NCI-H2029 (cell line): ENCODE results near the gene NUP93.
"Not testable (repeated sequence)": the region's sequence is repeated elsewhere in the genome, so short reads cannot be mapped to it uniquely, and the experiment has no call there.

Source experiments
- DNase-seq: peaks from one replicate; lab custom pipeline; 2025; lab: John Stamatoyannopoulos, UW

The NUP93 gene

GRCh38 chr16:56779906-56780305 is 50.0 kb downstream of the NUP93 start:
- no peak for DNase-seq

- DNase-seq, result no peak
These were observed 50.7 kb downstream of the NUP93 start for GRCh38 chr16:56780646-56781045.

DNA sequence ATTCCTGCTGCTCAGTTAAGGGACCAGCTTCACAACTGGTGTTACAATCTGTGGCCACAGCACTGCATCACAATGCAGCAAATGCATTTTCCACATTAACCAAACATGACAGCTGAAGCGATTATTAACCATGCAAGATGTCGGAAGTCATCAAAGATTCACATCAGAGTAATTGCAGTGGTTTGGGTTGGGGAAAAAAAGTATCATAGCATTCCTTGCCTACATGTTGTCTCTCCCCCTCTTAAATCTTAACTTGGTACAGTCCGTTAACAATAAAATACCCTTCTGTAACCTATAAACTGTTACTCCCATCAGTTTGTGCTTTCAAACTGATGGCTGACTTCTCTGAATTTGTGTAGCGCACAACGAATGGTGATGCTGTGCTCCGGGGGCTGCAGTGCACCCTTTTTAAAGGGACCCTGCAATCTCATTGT is 51.6 kb downstream of the NUP93 start:
- no peak for DNase-seq

DNA sequence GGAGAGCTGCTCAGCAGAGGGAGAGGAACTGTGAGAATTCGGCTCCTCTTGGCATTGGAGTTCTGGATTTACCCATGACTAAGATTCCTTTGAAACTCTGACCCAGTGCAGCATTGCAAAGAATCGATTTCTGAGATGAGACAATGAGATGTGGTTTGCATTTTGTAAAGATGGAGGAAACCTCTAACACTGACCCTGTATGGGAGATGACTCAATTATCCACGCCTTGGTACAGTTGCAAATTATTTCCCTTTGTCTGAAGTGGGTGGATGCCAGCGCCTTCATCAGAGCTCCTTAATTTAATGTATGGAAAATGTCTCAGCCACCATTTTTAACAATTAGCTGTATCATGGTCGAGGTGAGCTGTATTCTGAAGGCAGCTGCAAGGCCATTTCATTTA is 53.4 kb downstream of the NUP93 start:
- DNase-seq, result no peak

GRCh38 chr16:56785317-56785716 is 55.4 kb downstream of the NUP93 start:
- no peak for DNase-seq

- no peak for DNase-seq
These were observed 57.2 kb downstream of the NUP93 start for GRCh38 chr16:56787167-56787566.

DNA sequence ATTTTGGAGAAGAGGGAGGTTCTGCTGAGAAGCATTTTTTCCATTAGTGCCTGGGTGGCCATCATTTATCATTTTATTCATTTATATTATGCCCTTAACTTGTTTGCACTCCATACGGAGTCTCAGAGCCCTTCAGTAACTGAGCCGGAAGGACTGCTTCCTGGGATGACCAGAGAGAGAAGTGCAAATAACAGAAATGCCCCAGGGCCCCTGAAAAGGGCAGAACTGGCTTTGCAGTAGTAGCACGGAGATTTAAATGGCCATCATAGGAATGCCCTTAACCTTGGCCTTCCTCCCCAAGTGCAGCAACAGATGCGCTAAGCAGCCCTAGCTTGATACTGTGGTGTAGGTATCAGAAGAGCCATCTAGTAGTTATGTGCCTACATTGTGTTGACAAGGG is 58.5 kb downstream of the NUP93 start:
- no peak for DNase-seq

DNA sequence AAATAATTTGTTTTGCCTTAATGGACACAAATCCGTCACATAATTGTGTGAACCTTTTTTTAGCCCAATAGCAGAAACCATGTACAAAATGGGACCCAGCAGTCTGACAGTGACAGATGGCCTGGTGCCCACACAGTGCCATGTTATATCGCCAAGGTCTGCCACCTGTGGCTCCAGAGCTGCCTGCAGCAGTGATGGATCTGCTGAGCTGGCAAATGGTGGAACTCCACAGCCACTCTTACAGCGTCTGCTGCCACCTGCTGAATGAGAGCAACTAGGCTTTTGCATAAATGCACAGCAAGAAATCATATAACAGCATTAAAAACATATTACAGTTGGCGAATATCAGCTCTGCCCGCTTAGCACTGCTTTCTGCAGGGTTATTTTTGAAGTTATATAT is 59.4 kb downstream of the NUP93 start:
- DNase-seq, result no peak

DNA sequence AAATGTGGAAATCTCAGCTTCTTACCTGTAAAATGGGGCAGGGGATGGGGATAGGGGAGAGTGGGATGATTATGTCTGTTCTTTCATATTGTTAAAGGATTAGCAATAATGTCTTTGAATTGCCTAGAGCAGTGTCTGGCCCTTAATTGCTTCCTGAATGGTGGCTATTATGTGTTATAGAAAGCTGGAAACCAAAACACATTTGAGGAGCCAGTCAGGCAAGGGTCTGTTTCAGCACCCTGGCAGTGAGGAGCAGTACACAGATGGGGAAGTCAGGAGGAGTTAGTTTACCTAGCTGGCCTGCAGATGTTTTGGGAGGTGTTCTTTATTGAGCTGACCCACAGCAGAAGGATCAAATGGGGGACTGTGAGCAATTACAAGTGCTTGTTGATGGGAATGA is 63.0 kb downstream of the NUP93 start:
- DNase-seq, result no peak

DNA sequence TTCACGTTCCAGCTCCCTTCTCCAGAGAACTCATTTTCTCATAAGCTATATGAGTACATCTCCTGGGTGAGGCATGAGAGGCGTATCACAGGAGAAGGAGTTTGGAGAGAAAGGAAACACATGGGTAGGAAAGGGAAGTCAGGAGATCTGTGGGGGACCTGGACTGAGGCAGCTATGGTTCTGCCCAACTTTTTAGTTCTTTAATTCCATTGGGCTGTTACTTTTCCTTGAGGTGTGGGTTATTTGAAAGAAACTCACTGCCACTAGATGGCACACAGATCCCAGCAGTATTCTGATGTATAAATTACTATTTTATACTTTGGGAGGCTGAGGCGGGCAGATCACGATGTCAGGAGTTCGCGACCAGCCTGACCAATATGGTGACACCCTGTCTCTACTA is 63.6 kb downstream of the NUP93 start:
- no peak for DNase-seq

DNA sequence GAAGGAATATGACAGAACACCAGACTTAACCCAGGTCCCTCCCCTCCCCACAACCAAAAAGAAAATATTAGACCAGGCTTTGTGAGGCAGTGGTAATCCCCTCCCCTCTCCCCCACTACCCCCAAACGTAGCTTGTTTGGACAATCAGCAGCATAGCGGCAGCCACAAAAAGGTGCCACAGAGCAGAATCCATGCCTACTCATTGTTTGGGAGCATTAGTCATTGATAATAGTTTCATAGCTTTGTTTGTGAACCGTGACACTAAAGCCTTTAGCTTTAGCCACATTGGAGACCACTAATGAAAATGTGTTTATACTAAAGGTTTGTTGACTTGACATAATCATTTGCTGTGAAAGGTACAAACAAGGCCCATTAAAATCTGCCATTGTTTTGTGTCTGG is 65.1 kb downstream of the NUP93 start:
- no peak for DNase-seq

DNA sequence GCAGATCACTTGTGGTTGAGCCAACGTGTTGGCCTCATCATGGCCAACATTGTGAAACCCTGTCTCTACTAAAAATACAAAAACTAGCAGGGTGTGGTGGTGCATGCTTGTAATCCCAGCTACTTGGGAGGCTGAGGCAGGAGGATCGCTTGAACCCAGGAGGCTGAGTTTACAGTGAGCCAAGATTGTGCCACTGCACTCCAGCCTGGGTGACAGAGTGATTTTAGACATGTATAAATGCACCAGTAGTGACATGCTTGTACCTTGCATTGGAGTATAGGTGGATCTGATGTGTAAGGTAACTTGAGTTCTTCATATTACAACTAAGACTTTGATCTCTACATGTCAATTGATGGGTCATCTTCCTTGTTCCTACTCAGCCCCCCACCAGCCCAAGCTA is 67.1 kb downstream of the NUP93 start:
- DNase-seq, result not testable (repeated sequence)

GRCh38 chr16:56797861-56798260 is 67.9 kb downstream of the NUP93 start:
- no peak for DNase-seq

GRCh38 chr16:56798955-56799354 is 69.0 kb downstream of the NUP93 start:
- DNase-seq, result no peak

DNA sequence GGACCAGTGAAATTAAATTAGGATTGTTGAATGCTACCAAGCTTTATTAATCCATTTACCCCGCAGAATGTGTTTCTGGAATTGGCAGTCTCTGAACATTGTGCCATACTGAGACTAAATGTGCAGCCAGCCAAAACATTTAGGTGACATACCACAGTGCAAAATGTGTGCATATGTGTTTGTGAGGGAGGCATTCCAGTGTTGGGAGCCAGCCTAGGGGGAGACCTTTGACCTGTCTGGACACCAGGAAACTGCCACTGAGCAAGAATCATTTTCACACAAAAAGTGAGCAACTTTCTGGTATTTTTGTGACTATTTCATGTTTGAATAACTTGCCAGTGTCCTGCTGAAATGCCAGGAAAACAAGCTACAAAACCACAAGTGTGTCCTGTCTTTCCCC is 70.4 kb downstream of the NUP93 start:
- no peak for DNase-seq

DNA sequence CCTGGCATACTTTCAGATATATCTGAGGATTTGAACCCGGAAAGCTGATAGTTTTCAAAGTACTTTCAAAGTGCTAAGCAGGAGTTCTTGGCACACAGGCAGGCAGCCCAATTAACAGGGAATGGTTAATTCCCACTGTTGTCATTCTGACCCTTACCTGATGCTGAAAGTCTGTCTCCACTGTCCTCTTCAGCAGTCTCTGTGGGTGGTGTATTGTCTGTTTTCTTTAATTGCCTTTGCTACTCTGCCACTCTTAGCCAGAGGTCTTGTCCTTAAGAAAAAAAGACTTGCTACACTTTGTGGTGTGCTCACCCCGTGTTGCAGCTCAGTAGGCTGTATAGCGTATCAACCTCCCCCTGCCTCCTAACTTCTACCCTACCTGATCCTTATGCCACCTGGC is 71.8 kb downstream of the NUP93 start:
- no peak for DNase-seq

DNA sequence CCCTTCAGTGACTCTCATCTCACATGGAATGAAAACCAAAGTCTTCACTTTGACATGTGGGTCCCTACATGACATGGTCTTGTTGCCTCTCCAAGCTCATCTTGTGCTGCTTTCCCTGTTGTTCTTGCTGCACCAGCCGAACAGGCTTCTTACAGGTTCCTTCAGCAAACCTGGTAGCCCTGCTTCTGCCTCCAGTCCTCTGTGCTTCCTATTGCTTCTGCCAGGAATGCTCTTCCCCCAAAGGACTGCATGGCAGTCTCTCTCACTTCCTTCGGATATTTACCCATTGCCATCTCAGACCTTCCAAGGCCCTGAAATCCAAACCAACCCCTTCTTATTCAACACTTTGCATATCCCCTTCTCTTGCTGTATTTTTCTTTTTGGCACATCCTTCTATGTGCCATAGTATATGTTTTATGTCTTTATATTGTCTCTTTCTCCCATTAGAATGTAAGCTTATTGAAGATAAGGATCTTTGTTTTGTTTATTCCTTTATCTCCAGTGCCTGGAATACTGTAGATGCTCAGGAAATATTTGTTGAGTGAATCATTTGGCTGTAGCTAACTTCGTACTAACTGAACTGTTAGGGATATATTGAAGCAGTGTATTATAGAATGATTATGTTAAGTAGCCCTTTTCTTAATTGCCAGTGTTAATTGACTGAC is 77.2 kb downstream of the NUP93 start:
- DNase-seq, result no peak

GRCh38 chr16:56807676-56808067 is 77.7 kb downstream of the NUP93 start:
- not testable (repeated sequence) for DNase-seq

DNA sequence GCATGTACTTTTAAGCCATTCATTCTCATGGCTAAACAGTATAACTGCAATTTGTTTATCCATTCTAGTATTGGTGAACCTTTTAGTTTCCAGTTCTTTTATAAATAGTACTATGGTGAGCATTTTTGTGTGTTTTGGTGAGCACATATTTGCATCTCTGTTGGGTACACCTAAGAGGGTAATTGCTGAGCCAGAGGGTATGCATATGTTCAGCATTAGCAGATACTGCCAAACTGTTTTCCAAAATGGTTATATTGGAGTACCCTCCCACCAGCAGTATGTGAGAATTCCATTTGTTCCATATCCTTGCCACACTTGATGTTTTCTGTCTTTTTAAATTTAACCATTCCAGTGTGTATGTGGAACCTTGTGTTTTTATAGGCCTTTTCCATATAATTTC is 81.0 kb downstream of the NUP93 start:
- no peak for DNase-seq

DNA sequence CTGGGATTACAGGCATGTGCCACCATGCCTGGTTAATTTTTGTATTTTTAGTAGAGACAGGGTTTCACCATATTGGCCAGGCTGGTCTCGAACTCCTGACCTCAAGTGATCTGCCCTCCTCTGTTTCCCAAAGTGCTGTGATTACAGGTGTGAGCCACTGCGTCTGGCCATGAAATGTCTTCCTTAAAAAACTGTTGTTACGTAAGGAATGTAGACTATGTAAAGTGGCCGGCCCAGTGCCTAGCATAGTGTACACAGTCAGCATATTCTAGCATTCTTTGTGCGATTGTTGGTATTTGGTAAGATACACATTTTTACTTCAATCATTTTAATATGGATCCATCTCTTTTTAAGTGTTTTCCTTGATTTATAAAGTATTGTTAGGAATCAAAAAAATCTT is 81.7 kb downstream of the NUP93 start:
- DNase-seq, result not testable (repeated sequence)

DNA sequence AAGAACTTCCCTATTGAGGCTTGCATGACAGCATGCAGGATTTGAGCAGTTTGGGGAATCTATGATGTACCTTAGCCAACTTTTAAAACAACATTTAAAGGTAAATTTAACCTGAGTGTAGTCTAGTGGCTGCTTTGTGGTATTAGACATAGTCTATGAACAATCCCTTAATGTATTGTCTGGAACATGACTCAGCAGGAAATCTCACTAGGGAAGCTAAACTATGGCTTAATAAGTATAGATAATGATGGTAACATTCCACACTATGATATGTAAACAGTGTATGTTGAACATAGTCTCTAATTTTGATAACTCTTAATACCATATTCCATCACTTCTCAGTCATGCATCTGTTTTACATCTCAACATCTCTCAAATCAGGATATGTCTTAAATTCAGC is 83.0 kb downstream of the NUP93 start:
- DNase-seq, result no peak

DNA sequence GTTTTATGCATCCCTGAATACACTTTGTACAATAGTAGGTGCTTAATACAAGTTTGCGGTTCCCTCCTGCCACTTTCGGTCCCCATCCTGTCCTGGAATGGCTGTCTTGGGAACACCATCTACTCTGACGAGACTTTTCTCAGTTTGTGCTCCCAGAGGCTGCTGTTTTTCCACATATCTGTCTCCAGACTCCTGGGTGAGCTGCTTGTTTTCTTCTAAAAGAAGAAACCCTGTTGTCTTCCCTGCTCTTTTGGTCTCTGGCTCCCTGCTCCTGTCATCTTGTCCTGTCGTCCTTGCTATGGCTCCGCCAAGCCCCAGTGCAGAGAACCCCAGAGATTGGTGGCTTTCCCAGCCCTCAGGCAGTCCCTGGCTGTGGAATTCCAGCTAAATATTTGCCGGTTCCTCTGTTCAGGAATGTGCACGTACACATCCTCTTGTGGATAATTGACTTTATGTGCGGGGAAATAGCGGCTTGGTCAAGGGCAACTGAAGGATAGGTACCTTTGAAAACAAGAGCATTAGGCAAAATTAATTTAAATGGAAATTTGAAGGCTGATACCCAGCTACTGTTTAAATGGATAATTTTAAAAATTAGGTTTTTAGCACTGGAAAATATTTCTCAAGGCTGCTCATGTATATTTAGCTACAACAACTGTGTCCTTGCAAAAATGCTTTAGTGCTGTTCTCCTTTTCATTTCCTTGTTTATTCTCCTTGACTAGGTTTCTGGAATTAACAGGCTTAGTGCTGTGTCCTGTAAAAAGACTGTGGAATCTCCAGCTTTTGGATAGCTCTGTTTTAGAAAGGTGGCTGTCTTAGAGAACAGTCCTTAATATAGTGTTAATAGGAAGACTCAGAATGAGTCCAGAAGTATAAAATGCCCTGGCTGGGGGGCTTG is 84.9 kb downstream of the NUP93 start:
- DNase-seq, result no peak

GRCh38 chr16:56815721-56816120 is 85.8 kb downstream of the NUP93 start:
- no peak for DNase-seq

DNA sequence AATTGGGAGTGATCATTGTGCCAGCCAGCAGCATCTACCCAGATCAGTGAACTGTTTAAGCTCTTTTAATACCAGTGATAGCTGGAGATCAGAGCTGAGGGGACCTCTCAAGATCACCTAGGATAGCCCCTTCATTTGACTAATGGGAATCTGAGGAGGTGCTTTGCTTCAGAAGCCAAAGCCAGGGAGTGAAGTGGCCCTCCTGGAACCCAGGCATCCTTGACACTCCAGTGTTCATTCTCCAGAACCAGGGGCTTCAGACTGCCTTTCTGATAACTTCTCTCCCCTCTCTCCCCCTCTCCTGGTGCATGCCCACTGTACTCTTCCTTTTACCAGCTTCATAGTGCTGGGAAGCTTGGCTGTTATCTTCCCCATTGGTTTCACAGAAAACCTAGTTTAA is 87.1 kb downstream of the NUP93 start:
- DNase-seq, result no peak
